HepG2 (cell line): ENCODE results near the gene TNP2. TPM values are rescaled to one million over a fixed set of nuclear protein-coding genes. Genes with fewer than 3 reads are reported as not detected.

Source experiments
- CHCHD3 ChIP-seq: sonication (generic); formaldehyde crosslinking; IDR thresholded peaks from 2 replicates; pipeline ENCODE4 v1.8.0; 2022; ENCODE audit warnings: mild to moderate bottlenecking, missing genetic modification reagents, moderate library complexity
- ELF4 ChIP-seq: sonication (generic); formaldehyde crosslinking; IDR thresholded peaks from 2 replicates; pipeline ENCODE4 v1.5.0; 2020; ENCODE audit warnings: missing genetic modification reagents, mild to moderate bottlenecking, moderate library complexity, borderline replicate concordance
- HES4 ChIP-seq: sonication (generic); formaldehyde crosslinking; IDR thresholded peaks from 2 replicates; pipeline ENCODE4 v1.9.0; 2021; ENCODE audit warnings: mild to moderate bottlenecking, missing genetic modification reagents, borderline replicate concordance
- HNF4G ChIP-seq, 2 experiments: sonication (generic) in 1 of 2; formaldehyde crosslinking in 1 of 2; IDR thresholded peaks; 2 replicates each; pipeline versions ENCODE4 v1.4.0 to v1.6.1; 2011 to 2020; ENCODE audit warnings: borderline replicate concordance in 2 of 2, low read depth in 2 of 2, mild to moderate bottlenecking in 2 of 2, low read length in 1 of 2, missing genetic modification reagents in 1 of 2, moderate library complexity in 1 of 2
- NR2C2 ChIP-seq: sonication (generic); formaldehyde crosslinking; IDR thresholded peaks from 2 replicates; pipeline ENCODE4 v1.4.0; 2020; ENCODE audit warnings: missing genetic modification reagents, mild to moderate bottlenecking, moderate library complexity, borderline replicate concordance
- PCBP2 ChIP-seq: fragments of 200-400 bp; formaldehyde crosslinking; optimal IDR thresholded peaks from 2 replicates; pipeline ENCODE3; 2018; ENCODE audit warnings: low read length, low read depth; ENCODE audit not compliant: poor library complexity, severe bottlenecking
- PHF21A ChIP-seq: sonication (generic); formaldehyde crosslinking; IDR thresholded peaks from 2 replicates; pipeline ENCODE4 v1.5.0; 2020; ENCODE audit warnings: mild to moderate bottlenecking, missing genetic modification reagents
- SOX13 ChIP-seq, 3 experiments: fragments of 450-650 bp in 1 of 3; sonication (generic) in 1 of 3; formaldehyde crosslinking in 1 of 3; IDR thresholded peaks in 2 of 3; conservative IDR thresholded peaks in 1 of 3; 2 replicates each; pipeline versions ENCODE4 v1.5.0 to v1.6.1; 2016 to 2020; ENCODE audit warnings: antibody characterized with exemption in 1 of 3, mild to moderate bottlenecking in 1 of 3, missing compliant biosample characterization in 1 of 3, missing genetic modification reagents in 1 of 3, moderate library complexity in 1 of 3
- SP1 ChIP-seq, 2 experiments: fragments of 450-650 bp in 1 of 2; sonication (generic) in 1 of 2; formaldehyde crosslinking in 1 of 2; IDR thresholded peaks; 2 replicates each; pipeline versions ENCODE4 v1.4.0 to v1.6.1; 2016 to 2020; ENCODE audit warnings: missing genetic modification reagents in 1 of 2
- TP53 ChIP-seq: sonication (generic); formaldehyde crosslinking; conservative IDR thresholded peaks from 2 replicates; pipeline ENCODE4 v1.4.0; 2020; ENCODE audit warnings: missing genetic modification reagents
- ZBTB49 ChIP-seq: sonication (generic); formaldehyde crosslinking; IDR thresholded peaks from 2 replicates; pipeline ENCODE4 v1.4.0; 2020; ENCODE audit warnings: missing genetic modification reagents, borderline replicate concordance
- ZFP91 ChIP-seq: sonication (generic); formaldehyde crosslinking; IDR thresholded peaks from 2 replicates; pipeline ENCODE4 v1.9.0; 2022; ENCODE audit warnings: missing genetic modification reagents, mild to moderate bottlenecking, borderline replicate concordance
- ZNF24 ChIP-seq: fragments of 450-650 bp; IDR thresholded peaks from 2 replicates; pipeline ENCODE4 v1.6.1; 2017; ENCODE audit warnings: antibody characterized with exemption, mild to moderate bottlenecking
- ZNF335 ChIP-seq: sonication (generic); formaldehyde crosslinking; IDR thresholded peaks from 2 replicates; pipeline ENCODE4 v1.4.0; 2020; ENCODE audit warnings: missing genetic modification reagents
- ZNF615 ChIP-seq: sonication (generic); formaldehyde crosslinking; IDR thresholded peaks from 2 replicates; pipeline ENCODE4 v1.5.0; 2020; ENCODE audit warnings: mild to moderate bottlenecking, missing genetic modification reagents, borderline replicate concordance
- ZNF776 ChIP-seq: sonication (generic); formaldehyde crosslinking; IDR thresholded peaks from 2 replicates; pipeline ENCODE4 v1.4.0; 2020; ENCODE audit warnings: mild to moderate bottlenecking, missing genetic modification reagents
- ZNF841 ChIP-seq: sonication (generic); formaldehyde crosslinking; IDR thresholded peaks from 2 replicates; pipeline ENCODE4 v1.8.1; 2023; ENCODE audit warnings: missing genetic modification reagents, borderline replicate concordance
- polyA plus RNA-seq, 8 experiments: library from polyadenylated mRNA; depleted of rRNA in 3 of 8; stranded (reverse) in 7 of 8; unstranded in 1 of 8; fragments of >200 nt; fragmentation: Illumina TruSeq in 4 of 8; extraction: Trizol in 4 of 8; gene quantifications; 2 replicates each; pipeline versions ENCODE4 v1.2.1 to v1.2.3, GENCODE V29; 2011 to 2016; ENCODE audit warnings: low read depth in 4 of 8, missing spikeins in 1 of 8, mixed read lengths in 1 of 8; ENCODE audit not compliant: insufficient read depth in 1 of 8
- total RNA-seq, 5 experiments: library from RNA; depleted of rRNA; stranded (reverse); fragments of >200 nt; fragmentation: Illumina TruSeq; extraction: Trizol; gene quantifications; 2 replicates each; pipeline ENCODE4 v1.2.3, GENCODE V29; 2016; ENCODE audit warnings: low read depth in 1 of 5
- TF ChIP-seq, protein P1 (sequence below): sonication (generic); formaldehyde crosslinking; conservative IDR thresholded peaks from 2 replicates; pipeline ENCODE4 v1.8.1; 2023; ENCODE audit warnings: missing genetic modification reagents

The TNP2 gene
- total and polyA plus RNA-seq, 2 of the 13 experiments (the other 11 are each of a cell fraction or from before 2014, with no cell fraction given), result not detected

DNA sequence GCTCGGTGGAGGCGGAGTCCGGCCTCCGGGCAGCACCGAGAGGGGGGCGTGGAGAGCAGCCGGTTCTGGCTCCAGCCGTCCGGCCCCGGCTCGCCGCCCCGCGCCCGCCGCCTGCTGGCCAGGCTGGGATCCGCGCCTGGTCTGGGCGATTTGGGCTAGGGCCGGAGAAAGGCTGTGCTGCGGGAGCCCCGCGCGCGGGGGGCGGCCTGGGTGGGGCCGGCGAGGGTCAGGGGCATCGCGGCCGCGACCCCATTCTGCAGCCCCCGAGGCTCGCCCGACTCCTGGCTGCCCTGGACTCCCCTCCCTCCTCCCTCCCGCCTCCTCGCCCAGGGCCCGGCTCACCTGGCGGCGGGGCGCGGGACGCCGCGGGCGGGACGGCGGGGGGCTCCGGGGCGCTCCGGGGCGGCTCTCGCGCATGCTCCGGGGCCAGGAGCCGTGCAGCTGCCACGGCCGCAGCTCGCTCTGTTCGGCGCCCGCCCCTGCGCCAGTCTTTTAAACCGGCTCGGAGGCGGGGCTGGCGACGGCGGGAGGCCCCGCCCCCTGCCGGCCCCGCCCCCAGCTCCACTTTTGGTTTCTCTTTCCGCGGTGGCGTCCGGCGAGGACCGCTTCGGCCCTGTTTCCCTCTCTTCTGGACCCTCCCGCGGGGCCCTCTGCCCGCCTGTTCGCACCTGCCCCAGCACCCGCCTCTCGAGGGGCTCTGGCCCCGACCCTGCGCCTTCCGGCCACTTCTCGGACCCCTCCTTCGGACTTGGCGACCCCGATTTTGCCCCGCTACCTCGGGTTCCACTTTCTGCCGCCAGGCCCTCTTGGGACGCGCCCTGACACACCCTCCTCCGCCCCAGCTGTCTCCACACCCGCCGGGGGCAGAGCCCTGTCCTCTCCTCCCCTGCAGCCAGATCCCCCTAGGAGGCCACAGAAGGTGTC, 13.1 kb downstream of the TNP2 start, which contains the start of gene SOCS1 (continued):
- TF ChIP-seq, protein P1, sequence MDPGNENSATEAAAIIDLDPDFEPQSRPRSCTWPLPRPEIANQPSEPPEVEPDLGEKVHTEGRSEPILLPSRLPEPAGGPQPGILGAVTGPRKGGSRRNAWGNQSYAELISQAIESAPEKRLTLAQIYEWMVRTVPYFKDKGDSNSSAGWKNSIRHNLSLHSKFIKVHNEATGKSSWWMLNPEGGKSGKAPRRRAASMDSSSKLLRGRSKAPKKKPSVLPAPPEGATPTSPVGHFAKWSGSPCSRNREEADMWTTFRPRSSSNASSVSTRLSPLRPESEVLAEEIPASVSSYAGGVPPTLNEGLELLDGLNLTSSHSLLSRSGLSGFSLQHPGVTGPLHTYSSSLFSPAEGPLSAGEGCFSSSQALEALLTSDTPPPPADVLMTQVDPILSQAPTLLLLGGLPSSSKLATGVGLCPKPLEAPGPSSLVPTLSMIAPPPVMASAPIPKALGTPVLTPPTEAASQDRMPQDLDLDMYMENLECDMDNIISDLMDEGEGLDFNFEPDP (CRISPR knock-in tag), result no peak; the same call in 1 of the 2 replicates
- TF ChIP-seq HNF4G (IDR thresholded peaks at IDR 0.05; ENCODE audit: borderline replicate concordance, low read depth, low read length), result peak; percentile 59; the same call in 1 of the 2 replicates
- peak; percentile 43; the same call in 1 of the 2 replicates for TF ChIP-seq HNF4G (CRISPR knock-in tag; IDR thresholded peaks at IDR 0.05; ENCODE audit: borderline replicate concordance, low read depth)
- TF ChIP-seq ZBTB49 (CRISPR knock-in tag), result no peak
- TF ChIP-seq SP1 (IDR thresholded peaks at IDR 0.05), result no peak
- TF ChIP-seq SP1 (CRISPR knock-in tag; IDR thresholded peaks at IDR 0.05), result peak; percentile 88
- TF ChIP-seq ELF4, result peak; percentile 88; the same call in 1 of the 2 replicates
- TF ChIP-seq SOX13 (IDR thresholded peaks at IDR 0.05), result no peak
- TF ChIP-seq SOX13 (CRISPR knock-in tag; conservative IDR thresholded peaks at IDR 0.05 in 1 of 2, IDR thresholded peaks at IDR 0.05 in 1 of 2), result peak; percentile 20 to 91; a peak in 3 of 4 replicates
- peak; percentile 85 for TF ChIP-seq HES4 (CRISPR knock-in tag)
- no peak; the same call in 1 of the 2 replicates for TF ChIP-seq TP53
- peak; percentile 93; the same call in 1 of the 2 replicates for TF ChIP-seq ZNF841
- peak; percentile 59; the same call in 1 of the 2 replicates for TF ChIP-seq PHF21A (CRISPR knock-in tag)
- TF ChIP-seq ZNF776 (CRISPR knock-in tag), result peak; percentile 41; the same call in 1 of the 2 replicates
- TF ChIP-seq CHCHD3 (CRISPR knock-in tag), result no peak; the same call in 1 of the 2 replicates
- no peak for TF ChIP-seq PCBP2
- 0 out of 2 replicates have a peak, but pooled peaks have one; percentile 7 for TF ChIP-seq ZFP91 (CRISPR knock-in tag)
- TF ChIP-seq NR2C2, result peak; percentile 23; the same call in 1 of the 2 replicates
- peak; percentile 39; the same call in 1 of the 2 replicates for TF ChIP-seq ZNF24
- TF ChIP-seq ZNF615 (CRISPR knock-in tag), result no peak
- peak; percentile 88 for TF ChIP-seq ZNF335
